ENCODE measurements around the gene KRT23. TPM values are rescaled to one million over a fixed set of nuclear protein-coding genes. Genes with fewer than 3 reads are reported as not detected.

Gene KRT23
- total and polyA plus RNA-seq, 2 of the 13 experiments (the other 11 are each of a cell fraction or from before 2014, with no cell fraction given) = 24.7 to 51.1 TPM

DNA sequence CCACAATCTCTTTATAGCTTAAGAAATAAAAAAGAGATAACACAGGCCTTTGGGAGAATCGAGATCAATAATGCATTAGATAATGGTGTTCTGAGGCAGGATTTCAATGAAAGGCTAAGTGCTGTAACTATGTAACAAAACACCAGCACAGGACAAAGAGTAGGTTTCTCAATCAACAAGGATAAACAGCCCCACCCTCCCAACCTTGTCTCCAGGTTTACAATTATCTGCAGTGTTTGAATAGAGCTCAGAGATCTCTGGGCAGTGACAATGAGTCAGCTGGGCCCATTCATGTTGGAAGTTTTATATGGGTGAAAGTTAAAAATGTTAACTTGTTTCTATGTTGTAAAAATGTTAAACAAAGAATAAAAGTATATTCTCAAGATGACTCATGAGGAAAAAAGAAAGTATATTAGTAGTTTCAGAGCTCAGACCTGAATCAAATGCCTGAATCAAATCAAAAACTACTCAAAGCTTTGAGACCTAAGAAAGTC, 35.4 kb downstream of the KRT23 start (continued):
- TF ChIP-seq FOXK1 (CRISPR knock-in tag; IDR thresholded peaks at IDR 0.05; ENCODE audit: borderline replicate concordance, low read depth) (peak; percentile 95; the same call in 1 of the 2 replicates), ELF3 (CRISPR knock-in tag; IDR thresholded peaks at IDR 0.05) (peak; percentile 95), ZMYM3 (CRISPR knock-in tag; IDR thresholded peaks at IDR 0.05) (no peak), SALL1 (CRISPR knock-in tag; IDR thresholded peaks at IDR 0.05) (peak; percentile 76; the same call in 1 of the 2 replicates), GTF2F1 (IDR thresholded peaks at IDR 0.05; ENCODE audit: low read length) (no peak), ZNF7 (CRISPR knock-in tag; IDR thresholded peaks at IDR 0.05) (no peak), ZNF672 (CRISPR knock-in tag; IDR thresholded peaks at IDR 0.05) (no peak), THAP11 (CRISPR knock-in tag; IDR thresholded peaks at IDR 0.05) (peak; percentile 81), MIXL1 (CRISPR knock-in tag; IDR thresholded peaks at IDR 0.05) (peak; percentile 95), PHF5A (CRISPR knock-in tag; IDR thresholded peaks at IDR 0.05; ENCODE audit: low read depth, unreplicated experiment) (peak; percentile 86), MBNL3 (CRISPR knock-in tag; conservative IDR thresholded peaks at IDR 0.05) (no peak), SUZ12 (IDR thresholded peaks at IDR 0.05; ENCODE audit: low read depth, low read length) (no peak), EZH2 (conservative IDR thresholded peaks at IDR 0.05; ENCODE audit: low read depth, low read length) (no peak), SETDB1 (CRISPR knock-in tag; IDR thresholded peaks at IDR 0.05; ENCODE audit: borderline replicate concordance) (no peak), HOXA3 (CRISPR knock-in tag; IDR thresholded peaks at IDR 0.05) (peak; percentile 70; the same call in 1 of the 2 replicates), TBX3 (IDR thresholded peaks at IDR 0.05; ENCODE audit: borderline replicate concordance) (peak; percentile 83), SP5 (CRISPR knock-in tag; IDR thresholded peaks at IDR 0.05; ENCODE audit: borderline replicate concordance, low read depth) (peak; percentile 95), SAP130 (CRISPR knock-in tag; IDR thresholded peaks at IDR 0.05; ENCODE audit: low read depth) (peak; percentile 87), ISL2 (CRISPR knock-in tag; IDR thresholded peaks at IDR 0.05) (peak; percentile 93), ZNF460 (CRISPR knock-in tag; IDR thresholded peaks at IDR 0.05; ENCODE audit: borderline replicate concordance) (no peak), RARA (CRISPR knock-in tag; IDR thresholded peaks at IDR 0.05) (peak; percentile 90), RFX3 (CRISPR knock-in tag; IDR thresholded peaks at IDR 0.05) (peak; percentile 56), CBX5 (CRISPR knock-in tag; IDR thresholded peaks at IDR 0.05; ENCODE audit: borderline replicate concordance) (0 out of 2 replicates have a peak, but pooled peaks have one; percentile 41), EHMT2 (IDR thresholded peaks at IDR 0.05; ENCODE audit: borderline replicate concordance, low read depth, low read length) (peak; percentile 92)
- TF ChIP-seq, protein P1, sequence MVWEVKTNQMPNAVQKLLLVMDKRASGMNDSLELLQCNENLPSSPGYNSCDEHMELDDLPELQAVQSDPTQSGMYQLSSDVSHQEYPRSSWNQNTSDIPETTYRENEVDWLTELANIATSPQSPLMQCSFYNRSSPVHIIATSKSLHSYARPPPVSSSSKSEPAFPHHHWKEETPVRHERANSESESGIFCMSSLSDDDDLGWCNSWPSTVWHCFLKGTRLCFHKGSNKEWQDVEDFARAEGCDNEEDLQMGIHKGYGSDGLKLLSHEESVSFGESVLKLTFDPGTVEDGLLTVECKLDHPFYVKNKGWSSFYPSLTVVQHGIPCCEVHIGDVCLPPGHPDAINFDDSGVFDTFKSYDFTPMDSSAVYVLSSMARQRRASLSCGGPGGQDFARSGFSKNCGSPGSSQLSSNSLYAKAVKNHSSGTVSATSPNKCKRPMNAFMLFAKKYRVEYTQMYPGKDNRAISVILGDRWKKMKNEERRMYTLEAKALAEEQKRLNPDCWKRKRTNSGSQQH (CRISPR knock-in tag; IDR thresholded peaks at IDR 0.05; ENCODE audit: low read depth) = 0 out of 2 replicates have a peak, but pooled peaks have one; percentile 61
- TF ChIP-seq, protein P2, sequence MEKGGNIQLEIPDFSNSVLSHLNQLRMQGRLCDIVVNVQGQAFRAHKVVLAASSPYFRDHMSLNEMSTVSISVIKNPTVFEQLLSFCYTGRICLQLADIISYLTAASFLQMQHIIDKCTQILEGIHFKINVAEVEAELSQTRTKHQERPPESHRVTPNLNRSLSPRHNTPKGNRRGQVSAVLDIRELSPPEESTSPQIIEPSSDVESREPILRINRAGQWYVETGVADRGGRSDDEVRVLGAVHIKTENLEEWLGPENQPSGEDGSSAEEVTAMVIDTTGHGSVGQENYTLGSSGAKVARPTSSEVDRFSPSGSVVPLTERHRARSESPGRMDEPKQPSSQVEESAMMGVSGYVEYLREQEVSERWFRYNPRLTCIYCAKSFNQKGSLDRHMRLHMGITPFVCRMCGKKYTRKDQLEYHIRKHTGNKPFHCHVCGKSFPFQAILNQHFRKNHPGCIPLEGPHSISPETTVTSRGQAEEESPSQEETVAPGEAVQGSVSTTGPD (CRISPR knock-in tag; IDR thresholded peaks at IDR 0.05) = no peak
- TF ChIP-seq, protein P3, sequence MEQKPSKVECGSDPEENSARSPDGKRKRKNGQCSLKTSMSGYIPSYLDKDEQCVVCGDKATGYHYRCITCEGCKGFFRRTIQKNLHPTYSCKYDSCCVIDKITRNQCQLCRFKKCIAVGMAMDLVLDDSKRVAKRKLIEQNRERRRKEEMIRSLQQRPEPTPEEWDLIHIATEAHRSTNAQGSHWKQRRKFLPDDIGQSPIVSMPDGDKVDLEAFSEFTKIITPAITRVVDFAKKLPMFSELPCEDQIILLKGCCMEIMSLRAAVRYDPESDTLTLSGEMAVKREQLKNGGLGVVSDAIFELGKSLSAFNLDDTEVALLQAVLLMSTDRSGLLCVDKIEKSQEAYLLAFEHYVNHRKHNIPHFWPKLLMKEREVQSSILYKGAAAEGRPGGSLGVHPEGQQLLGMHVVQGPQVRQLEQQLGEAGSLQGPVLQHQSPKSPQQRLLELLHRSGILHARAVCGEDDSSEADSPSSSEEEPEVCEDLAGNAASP (CRISPR knock-in tag; IDR thresholded peaks at IDR 0.05; ENCODE audit: borderline replicate concordance) = peak; percentile 53; the same call in 1 of the 2 replicates
- TF ChIP-seq, protein P4, sequence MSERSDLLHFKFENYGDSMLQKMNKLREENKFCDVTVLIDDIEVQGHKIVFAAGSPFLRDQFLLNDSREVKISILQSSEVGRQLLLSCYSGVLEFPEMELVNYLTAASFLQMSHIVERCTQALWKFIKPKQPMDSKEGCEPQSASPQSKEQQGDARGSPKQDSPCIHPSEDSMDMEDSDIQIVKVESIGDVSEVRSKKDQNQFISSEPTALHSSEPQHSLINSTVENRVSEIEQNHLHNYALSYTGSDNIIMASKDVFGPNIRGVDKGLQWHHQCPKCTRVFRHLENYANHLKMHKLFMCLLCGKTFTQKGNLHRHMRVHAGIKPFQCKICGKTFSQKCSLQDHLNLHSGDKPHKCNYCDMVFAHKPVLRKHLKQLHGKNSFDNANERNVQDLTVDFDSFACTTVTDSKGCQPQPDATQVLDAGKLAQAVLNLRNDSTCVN (CRISPR knock-in tag; IDR thresholded peaks at IDR 0.05; ENCODE audit: borderline replicate concordance) = no peak
